GM19324 (cell line): Measurements from ENCODE around the gene TLE2.
"Not testable (repeated sequence)": the region's sequence is repeated elsewhere in the genome, so short reads cannot be mapped to it uniquely, and the experiment has no call there.

Experiments
- ATAC-seq: cut with Tn5 transposase; IDR thresholded peaks from one replicate; pipeline ENCODE4 v1.9.1; 2021; ENCODE audit warnings: mild to moderate bottlenecking, moderate library complexity; ENCODE audit not compliant: unreplicated experiment, low FRiP score

Gene TLE2

DNA sequence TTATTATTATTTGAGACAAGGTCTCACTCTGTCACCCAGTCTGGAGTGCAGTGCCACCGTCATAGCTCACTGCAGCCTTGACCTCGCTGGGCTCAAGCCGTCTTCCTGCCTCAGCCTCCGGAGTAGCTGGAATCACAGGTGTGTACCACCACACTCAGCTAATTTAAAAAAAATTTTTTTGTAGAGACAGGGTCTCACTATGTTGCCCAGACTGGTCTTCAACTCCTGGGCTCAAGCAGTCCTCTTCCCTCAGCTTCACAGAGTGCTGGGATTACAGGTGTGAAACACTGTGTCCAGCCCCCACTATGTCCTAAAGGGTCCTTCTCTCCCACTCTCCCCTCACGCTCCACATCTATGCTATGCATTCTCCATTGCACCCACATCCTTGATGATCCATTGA lies 9.1 kb upstream of the TLE2 start:
- no peak for ATAC-seq

DNA sequence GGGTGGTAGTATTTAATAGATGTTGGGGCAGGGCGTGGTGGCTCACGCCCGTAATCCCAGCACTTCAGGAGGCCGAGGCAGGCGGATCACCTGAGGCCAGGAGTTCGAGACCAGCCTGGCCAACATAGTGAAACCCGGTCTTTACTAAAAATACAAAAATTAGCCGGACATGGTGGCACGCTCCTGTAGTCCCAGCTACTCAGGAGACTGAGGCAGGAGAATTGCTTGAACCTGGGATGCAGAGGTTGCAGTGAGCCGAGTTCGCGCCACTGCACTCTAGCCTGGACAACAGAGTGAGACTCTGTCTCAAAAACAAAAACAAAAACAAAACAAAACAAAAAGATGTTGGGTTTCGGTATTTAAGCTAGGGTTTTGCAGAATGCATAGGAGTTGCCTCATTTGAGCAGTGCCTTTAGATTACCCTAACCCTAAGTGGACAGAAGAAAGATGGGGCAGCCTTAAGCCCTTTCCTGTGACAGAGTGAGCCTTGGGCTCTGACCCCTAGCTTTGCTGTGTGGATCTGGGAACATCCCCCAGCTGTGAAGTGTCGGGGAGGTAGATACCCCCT lies 8.0 kb upstream of the TLE2 start:
- ATAC-seq = not testable (repeated sequence)

DNA sequence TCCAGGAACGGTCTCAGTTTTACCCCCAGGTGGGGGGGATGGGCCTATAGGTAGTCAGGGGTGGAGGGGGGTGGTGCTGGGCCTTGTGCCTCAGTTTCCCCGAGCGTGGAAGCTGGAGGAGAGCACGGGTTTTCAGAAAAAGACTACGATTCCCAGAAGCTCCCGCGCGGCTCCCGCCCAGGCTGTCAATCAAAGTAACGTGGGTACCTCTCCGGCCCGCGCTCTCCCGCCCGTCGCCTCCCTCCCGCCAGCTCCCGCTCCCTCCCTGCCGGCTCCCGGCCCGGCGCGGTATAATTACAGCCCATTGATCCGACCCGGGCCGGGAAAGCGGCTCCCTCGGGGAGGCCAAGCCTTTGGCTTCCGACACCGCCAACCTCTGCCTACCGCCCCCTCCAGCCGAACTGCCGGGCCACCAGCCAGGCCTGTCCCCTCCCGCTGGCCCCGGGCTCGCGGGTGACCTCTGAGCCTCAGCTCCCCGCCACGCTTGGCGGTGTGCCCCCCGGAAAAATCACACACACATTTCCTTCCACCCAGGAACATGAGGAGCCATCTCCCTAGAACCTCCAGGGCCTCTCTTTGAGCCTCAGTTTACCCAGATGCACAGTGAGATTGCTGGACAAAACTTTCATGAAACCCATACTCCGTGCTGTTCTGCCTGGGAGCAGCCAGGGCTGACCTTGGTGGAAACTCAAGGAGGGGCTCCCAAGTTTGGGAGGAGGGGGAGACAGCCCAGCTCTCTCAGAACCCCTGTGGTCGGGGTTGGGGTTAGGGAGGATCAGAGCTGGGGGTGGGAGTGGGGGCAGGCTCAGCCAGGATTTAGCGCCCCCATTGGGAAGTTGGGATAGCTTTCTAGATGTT lies 7.3 kb upstream of the TLE2 start:
- ATAC-seq = peak; percentile 36

DNA sequence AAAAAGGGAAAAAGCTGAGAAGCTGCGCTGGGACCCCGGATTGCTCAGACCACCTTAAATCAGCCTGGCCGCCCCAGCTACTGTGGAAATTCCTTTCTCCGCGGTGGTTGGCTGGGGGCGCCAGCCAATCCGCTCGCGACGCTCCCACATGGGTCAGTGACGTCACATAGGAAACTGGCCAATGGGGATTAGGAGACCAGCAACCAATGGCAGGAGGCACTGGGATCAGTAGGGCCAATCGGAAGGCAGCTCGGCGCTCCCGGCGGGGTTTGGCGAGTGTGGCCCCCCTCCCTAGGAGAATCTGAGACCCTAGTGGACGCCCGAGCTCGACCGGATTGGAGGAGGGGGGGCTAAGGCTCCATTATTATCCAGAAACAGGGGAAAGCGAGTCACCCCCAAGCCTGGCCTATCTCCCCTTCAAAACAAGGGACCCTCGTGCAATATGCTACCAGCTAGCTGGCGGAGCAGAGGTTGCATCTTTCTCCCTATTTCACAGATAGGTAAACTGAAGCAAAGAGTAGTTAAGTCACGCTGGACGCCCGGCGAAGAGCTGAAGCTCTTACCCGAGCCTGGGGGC lies 6.5 kb upstream of the TLE2 start:
- ATAC-seq = peak; percentile 87

DNA sequence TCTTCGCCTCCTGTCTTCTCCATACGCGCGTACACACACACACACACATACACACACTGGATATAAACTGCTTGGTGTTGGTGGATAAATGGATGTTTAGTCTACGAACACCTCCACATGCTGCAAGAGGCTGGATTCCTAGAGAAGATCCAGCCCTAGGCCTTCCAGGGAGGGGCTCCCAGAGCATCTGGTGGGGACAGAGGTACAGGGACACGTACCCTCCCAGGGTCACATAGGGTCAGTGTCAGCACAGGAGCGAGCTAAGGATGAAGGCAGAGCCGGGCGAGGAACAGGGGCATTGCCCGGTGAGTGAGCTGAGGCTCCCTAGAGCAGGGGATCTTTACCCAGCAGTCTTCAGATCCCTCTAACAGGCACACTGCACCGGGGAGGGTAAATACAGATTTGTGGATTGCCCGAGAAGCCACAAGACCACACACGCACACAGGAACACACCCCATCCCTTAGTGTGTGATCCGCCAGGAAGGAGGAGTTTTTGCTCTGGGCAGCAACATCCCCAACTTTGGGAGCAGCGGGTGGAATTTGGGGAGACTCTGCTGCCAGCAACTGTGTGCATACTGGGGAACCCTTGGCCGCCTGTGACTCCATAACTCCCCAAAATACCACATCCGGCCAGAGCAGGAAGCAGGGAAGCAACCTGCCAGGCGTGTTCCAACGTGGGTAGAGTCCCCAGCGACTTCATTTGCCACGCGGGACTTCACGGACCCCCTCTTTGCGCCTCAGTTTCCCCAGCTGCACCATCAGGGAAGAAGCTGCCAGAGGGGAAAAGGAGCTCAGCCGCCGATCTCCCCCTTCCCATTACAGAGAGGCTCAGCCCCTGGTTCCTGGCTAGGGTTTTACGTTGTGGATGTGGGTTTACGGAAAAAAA lies 5.8 kb upstream of the TLE2 start:
- ATAC-seq = no peak

DNA sequence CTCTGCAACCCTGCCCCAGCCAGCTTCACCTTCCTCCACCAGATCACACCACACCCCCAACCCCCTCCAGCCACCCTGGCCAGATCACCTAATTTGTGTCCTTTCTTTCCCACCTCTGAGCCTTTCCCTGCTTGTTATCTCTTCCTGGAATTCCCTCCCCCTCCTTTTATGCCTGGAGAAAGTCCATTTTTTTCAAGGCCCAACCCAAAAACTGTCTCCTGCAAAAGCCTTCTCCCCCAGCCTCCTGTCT lies 5.3 kb upstream of the TLE2 start:
- ATAC-seq = no peak

DNA sequence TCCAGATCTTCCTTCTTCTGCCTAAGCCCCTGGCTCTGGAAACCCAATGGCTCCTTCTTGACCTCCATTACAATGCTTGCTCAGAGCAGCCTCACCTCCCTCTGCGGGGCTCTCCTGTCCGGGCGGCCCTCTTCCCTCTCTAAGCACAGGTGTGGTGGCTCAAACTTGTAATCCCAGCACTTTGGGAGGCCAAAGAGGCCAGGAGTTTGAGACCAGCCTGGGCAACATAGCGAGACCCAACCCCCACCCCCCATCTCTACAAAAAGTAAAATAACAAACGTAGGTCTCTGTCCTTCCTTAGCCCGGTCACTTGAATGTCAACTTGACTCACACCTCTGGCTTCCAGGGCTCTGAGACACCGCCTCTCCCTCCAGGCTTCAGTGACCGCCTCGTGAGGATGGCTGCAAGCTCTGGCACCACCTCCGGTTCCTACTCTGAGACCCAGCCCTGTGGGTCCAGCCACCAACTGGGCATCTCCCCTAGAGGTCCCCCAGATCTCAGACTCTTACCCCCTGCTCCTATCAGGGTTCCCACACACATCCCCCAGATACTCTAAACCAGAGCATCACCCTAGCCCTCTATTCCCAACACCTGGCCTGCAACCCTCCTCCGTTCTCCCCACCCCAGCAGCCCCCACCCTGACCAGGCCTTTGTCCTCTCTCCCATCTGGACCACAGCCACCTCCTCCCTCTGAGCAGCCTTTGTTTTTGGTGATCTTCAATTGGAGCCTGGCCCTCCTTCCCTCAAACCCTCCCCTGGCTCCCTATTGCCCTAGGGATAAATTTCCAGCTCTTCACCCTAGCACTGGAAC lies 4.7 kb upstream of the TLE2 start:
- no peak for ATAC-seq

DNA sequence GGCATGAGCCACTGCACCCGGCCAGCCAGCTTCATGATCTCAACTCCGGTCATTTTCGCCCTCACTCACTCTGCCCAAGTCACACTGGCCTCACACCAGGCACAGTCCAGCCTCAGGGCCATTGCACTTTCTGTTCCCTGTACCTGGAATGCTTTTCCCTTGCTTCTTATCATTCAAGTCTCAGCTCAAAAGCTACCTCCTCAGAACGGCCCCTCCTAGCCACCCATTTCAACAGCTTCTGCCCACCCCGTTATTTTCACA lies 2.5 kb upstream of the TLE2 start:
- no peak for ATAC-seq

DNA sequence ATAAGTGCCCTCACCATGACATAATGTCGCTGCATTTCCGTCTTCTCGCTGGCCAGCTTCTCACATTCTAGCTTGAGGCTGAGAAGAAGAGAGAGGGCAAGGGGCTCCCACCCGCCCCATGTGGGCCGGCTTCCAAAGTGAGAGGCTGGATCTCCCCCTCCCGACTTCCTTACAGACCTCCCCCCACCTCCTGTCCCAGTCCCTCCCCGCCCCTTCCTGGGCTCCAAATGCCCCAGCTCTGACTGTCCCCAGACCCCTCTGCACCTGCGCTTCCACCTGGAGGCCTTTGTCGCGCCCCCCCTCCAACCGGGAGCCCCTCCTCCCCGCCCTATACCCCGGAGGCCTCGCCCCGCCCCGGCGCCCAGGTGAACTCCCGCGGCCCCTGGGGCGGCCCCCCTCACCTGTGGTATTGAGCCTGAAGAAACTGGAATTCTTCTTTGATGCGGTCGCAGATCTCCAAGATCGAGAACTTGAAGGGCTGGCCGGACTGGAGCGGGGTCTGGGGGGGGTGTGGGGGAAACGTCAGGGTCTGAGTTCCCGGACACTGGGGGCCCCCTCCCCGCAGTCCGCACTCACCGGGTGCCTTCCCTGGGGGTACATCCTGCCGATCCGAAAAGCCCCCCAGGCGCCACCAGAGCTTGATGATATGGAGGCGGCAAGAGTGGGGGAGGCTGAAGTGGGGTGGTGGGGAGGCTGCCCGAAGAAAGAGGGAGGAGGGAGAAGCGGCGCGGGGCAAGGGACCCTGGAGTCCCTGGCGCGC lies 595 bp downstream of the TLE2 start:
- ATAC-seq = no peak

DNA sequence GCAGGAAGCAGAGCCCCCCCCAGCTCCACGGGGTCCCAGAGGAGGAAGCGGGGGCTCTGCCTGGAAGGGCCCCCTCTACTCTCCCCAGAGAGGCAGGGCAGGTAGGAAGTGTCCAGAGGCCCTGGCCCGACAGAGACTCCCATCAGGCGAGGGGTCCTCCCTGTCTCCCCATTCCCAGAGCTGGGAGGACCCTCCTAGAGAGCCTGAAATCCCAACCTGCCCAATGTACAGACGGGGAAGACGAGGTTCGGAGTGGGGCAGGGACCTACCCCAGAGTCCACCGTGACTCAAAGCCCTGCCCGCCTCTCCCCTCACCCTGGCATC lies 1.1 kb downstream of the TLE2 start:
- ATAC-seq = no peak

DNA sequence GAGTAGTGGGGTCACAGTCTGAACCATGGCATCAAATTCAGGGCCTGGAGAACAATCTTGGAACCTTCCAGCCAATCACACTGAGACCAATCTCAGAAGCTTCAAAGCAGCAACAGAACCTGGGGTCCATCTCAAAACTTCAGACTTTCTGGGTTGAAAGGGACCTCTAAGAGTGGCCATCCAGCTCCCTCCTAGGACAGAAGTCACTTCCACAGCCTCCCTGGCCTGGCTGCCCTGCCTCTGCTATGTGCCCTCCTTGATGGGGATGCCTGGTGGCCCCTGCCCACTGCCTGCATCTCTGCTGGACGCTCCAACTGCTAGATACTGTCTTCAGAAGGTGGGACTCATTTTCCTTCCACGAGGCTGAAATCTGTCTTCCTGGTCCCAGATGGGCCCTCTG lies 1.8 kb downstream of the TLE2 start:
- no peak for ATAC-seq

DNA sequence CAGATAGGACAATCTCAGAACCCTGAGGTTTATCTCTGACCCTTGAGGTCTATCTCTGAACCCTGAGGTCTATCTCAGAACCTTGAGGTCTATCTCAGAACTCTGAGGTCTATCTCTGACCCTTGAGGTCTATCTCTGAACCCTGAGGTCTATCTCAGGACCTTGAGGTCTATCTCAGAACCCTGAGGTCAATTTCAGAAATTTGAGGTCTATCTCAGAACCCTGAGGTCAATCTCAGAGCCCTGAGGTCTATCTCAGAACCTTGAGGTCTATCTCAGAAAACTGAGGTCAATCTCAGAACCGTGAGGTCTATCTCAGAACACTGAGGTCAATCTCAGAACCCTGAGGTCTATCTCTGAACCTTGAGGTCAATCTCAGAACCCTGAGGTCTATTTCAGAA lies 2.3 kb downstream of the TLE2 start:
- ATAC-seq = no peak

DNA sequence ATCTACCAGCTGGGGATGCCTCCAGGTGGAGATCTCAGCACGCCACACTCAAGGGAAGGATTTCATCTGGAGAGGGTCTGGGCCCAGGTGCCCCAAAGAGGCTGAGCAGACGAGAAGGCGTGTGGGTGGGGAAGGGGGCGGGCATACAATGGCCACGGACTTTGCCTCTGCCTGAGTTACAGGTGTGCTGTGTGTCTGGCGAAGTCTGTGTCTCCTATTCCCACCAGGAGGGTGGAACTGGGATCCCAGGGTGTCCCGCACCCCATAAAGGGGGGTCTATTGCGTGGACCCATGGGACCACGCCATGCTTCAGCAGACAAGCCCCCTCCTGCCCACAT lies 3.6 kb downstream of the TLE2 start:
- no peak for ATAC-seq

DNA sequence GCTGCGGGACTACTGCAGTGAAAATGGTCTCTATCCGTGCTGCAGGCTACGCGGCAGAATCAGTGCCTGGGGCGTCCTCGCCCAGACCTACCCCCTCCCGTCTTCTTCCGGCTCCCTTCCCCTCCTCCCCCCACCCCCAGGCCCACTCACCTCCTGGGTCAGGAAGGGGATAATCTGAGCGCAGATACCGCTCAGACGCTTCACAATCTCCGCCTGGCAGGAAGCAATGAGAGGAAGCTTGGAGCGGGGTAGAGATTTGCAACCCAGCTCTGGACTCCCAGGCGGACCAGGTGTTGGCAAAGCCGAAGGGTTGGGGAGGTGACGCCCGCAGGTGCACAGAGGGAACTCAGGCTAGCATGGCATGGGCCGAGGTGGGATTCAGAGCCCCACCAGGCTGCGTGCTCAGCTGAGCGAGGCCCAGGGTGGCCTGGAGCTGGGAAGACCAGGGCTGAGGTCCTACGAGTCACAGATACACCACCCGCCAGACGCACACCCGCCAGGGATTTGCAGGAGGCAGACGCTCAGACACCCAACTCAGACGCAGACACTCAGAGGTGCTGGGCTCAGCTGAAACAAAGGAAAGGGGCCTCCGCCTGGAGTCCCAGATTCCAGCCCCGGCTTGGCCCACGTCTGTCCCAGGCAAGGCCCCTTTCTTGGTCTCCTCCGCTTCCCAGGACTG lies 4.1 kb downstream of the TLE2 start:
- no peak for ATAC-seq

DNA sequence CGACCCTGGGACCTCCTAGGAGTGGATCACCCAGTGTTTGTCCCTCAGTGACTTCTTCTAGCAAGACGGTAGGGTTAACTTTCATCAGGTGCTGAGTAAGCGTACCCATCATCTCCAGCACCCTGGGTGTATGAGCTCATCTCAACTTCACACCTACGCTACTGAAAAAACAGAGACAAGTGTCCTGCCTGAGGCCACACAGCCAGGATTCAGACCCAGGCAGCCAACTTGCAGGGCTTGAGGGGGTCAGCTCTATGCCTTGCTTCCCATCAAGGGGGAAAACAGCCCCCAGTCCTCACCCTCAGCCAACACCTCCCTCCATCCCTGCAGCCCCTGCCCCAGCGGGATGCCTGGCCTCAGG lies 4.6 kb downstream of the TLE2 start:
- ATAC-seq = no peak

DNA sequence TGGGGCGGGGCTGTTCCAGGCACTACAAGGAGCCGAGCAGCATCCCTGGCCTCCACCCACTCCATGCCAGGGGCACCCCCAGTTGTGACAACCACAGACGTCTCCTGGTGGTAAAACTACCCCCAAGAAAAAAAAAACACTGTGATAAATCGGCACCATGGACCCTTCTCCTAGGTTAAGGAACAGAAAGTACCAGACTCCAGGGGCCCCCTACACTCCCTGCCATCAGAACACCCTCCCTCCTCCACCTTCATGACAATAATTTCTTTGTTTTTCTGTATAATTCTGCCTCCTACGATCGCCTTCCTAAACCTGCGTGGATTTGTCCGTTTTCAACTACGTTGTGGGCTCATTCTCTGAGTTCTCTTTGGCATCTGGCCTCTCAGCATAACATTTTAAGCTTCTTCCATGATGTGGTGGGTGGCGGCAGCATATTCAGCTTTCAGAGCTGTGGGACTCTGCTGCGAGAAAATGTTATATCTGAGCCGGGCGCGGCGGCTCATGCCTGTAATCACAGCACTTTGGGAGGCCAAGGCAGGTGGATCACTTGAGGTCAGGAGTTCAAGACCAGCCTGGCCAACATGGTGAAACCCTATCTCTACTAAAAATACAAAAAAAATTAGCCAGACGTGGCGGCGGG lies 8.6 kb downstream of the TLE2 start:
- no peak for ATAC-seq

DNA sequence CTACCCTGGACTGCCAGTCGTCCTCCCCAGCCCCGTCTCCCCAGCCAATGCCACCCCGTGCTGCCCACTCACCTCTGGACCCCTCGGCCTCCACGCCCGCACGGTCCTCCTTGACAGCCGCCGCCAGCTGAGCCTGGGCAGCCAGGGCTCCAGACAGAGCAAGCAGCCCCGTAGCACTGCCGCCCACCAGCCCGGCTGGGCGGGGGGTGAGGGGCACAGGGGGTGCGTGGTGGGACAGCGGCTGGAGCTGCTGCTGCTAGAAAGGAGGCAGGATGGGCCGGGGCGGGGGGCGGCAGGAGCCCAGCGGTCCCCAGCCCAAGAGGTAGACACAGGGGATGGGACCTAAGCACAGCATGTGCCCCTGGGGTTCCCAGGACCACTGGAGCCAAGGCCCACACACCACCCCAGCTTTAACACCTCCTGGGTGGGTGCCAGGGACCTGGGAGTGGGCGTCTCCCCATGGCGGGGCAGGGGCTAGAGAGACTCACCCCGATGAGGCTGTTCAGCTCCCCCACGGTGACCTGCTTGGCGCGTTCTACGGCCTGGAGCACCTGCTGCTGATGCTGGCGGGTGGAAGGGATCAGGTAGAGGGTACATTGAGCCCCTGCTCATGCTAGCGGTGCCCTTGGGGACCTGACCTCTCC lies 9.7 kb downstream of the TLE2 start:
- no peak for ATAC-seq

DNA sequence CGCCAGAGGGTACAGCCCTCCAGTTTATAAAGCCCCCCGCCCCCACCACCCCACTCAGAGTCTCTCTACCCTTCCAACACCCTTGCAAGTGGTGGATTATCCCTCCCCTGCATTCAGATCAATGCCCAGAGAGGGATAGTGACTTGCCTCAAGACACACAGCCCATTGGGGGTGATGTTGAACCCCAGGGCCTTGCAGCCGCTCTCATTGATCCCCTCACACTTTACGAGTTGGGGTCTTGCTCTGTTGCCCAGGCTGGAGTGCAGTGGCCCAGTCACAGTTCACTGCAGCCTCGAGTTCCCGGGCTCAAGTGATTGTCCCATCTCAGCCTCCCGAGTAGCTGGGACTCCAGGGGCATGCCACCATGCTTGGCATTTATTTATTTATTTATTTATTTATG lies 11.2 kb downstream of the TLE2 start:
- no peak for ATAC-seq
